Epidermal melanocyte (primary cell): ENCODE data around the gene SHISA6.
"Not testable (repeated sequence)": the region's sequence is repeated elsewhere in the genome, so short reads cannot be mapped to it uniquely, and the experiment has no call there.

Experiments
- DNase-seq: peaks from one replicate; pipeline ENCODE4 v3.0.0; 2011; ENCODE audit warnings: low spot score; ENCODE audit not compliant: insufficient read length

The SHISA6 gene

GRCh38 chr17:11302401-11303186, 61.6 kb downstream of the SHISA6 start:
- no peak for DNase-seq

- no peak for DNase-seq
Observed at GRCh38 chr17:11303773-11304394, 62.9 kb downstream of the SHISA6 start.

GRCh38 chr17:11304568-11304967, 63.6 kb downstream of the SHISA6 start:
- DNase-seq: no peak

GRCh38 chr17:11305524-11305923, 64.5 kb downstream of the SHISA6 start:
- no peak for DNase-seq

- no peak for DNase-seq
Observed at GRCh38 chr17:11308531-11308930, 67.5 kb downstream of the SHISA6 start.

- DNase-seq: no peak
Observed at GRCh38 chr17:11309033-11309432, 68.0 kb downstream of the SHISA6 start.

GRCh38 chr17:11309850-11310249, 68.8 kb downstream of the SHISA6 start:
- DNase-seq: no peak

- DNase-seq: not testable (repeated sequence)
Observed at GRCh38 chr17:11316451-11316850, 75.4 kb downstream of the SHISA6 start.

- DNase-seq: no peak
Observed at GRCh38 chr17:11318207-11318606, 77.2 kb downstream of the SHISA6 start.

GRCh38 chr17:11319894-11320293, 78.9 kb downstream of the SHISA6 start:
- no peak for DNase-seq

GRCh38 chr17:11324021-11324420, 83.0 kb downstream of the SHISA6 start:
- no peak for DNase-seq

GRCh38 chr17:11324846-11325420, 83.9 kb downstream of the SHISA6 start:
- no peak for DNase-seq

- no peak for DNase-seq
Observed at GRCh38 chr17:11326492-11326891, 85.5 kb downstream of the SHISA6 start.

GRCh38 chr17:11328770-11329169, 87.8 kb downstream of the SHISA6 start:
- DNase-seq: no peak

GRCh38 chr17:11330006-11330405, 89.0 kb downstream of the SHISA6 start:
- DNase-seq: no peak

- no peak for DNase-seq
Observed at GRCh38 chr17:11330826-11331225, 89.8 kb downstream of the SHISA6 start.

GRCh38 chr17:11331547-11332513, 90.8 kb downstream of the SHISA6 start:
- no peak for DNase-seq

GRCh38 chr17:11332706-11333105, 91.7 kb downstream of the SHISA6 start:
- DNase-seq: no peak

GRCh38 chr17:11334493-11334892, 93.5 kb downstream of the SHISA6 start:
- DNase-seq: no peak

GRCh38 chr17:11336290-11336689, 95.3 kb downstream of the SHISA6 start:
- DNase-seq: no peak

GRCh38 chr17:11340803-11341202, 99.8 kb downstream of the SHISA6 start:
- DNase-seq: no peak
